Gastrocnemius medialis (tissue), 4 donors: Measurements from ENCODE around the gene IGFBP2.

ENCODE experiments used
- CTCF ChIP-seq, 5 experiments: fragments of 450-650 bp in 3 of 5; fragments of 200-600 bp in 2 of 5; sonication (generic) in 2 of 5; IDR thresholded peaks in 4 of 5; conservative IDR thresholded peaks in 1 of 5; 1 replicate in 4 of 5; 2 replicates in 1 of 5; pipeline ENCODE4 v1.5.1; 2016 to 2019; ENCODE audit warnings: antibody characterized with exemption in 5 of 5, mild to moderate bottlenecking in 3 of 5, moderate library complexity in 3 of 5
- POLR2A ChIP-seq, 2 donors: fragments of 450-650 bp; IDR thresholded peaks; one replicate each; pipeline ENCODE4 v1.6.1; 2017; ENCODE audit warnings: antibody characterized with exemption in 2 of 2, mild to moderate bottlenecking in 2 of 2, moderate library complexity in 2 of 2

- TF ChIP-seq CTCF (IDR thresholded peaks at IDR 0.05 in 4 of 5, conservative IDR thresholded peaks at IDR 0.05 in 1 of 5) (no peak), POLR2A (IDR thresholded peaks at IDR 0.05) (no peak)
These were observed 77.5 kb downstream of the IGFBP2 start for GRCh38 chr2:216710551-216711301.
